GM12878 (cell line): ENCODE results near the gene ABI1.

Source experiments
- EP300 ChIP-seq, 2 experiments: fragments of 150-350 bp in 1 of 2; IDR thresholded peaks; 2 replicates each; pipeline ENCODE4 v1.6.1; 2011 to 2012; ENCODE audit warnings: low read depth in 2 of 2, low read length in 2 of 2, borderline replicate concordance in 1 of 2, improper control_type of control experiment in 1 of 2, inconsistent platforms in 1 of 2; ENCODE audit not compliant: control insufficient read depth in 1 of 2
- POLR2A ChIP-seq: IDR thresholded peaks from 2 replicates; pipeline ENCODE4 v1.6.1; 2011; ENCODE audit warnings: low read depth, mild to moderate bottlenecking, low read length
- SREBF2 ChIP-seq: IDR thresholded peaks from 2 replicates; pipeline ENCODE4 v1.6.1; 2012; ENCODE audit warnings: mild to moderate bottlenecking, low read length
- TAF1 ChIP-seq: IDR thresholded peaks from 2 replicates; pipeline ENCODE4 v1.6.1; 2011; ENCODE audit warnings: mild to moderate bottlenecking, low read depth, low read length, borderline replicate concordance

GRCh38 chr10:26790221-26790995 is 70.3 kb downstream of the ABI1 start:
- no peak for TF ChIP-seq POLR2A
- TF ChIP-seq EP300 (IDR thresholded peaks at IDR 0.05; ENCODE audit: borderline replicate concordance in 1 of 2, control insufficient read depth in 1 of 2, low read depth in 2 of 2, low read length in 2 of 2), result no peak
- no peak for TF ChIP-seq TAF1
- TF ChIP-seq SREBF2, result no peak
